GM12801 (cell line): ENCODE data around the gene TERT.

Experiments used
- CTCF ChIP-seq: IDR thresholded peaks from one replicate; pipeline ENCODE4 v1.5.1; 2011; ENCODE audit warnings: control low read depth; ENCODE audit not compliant: insufficient read length; ENCODE audit errors: extremely low read depth

TERT gene

GRCh38 chr5:1302258-1302657 is 7.4 kb upstream of the TERT start:
- TF ChIP-seq CTCF, result no peak

GRCh38 chr5:1300581-1301083 is 5.8 kb upstream of the TERT start:
- no peak for TF ChIP-seq CTCF

- no peak for TF ChIP-seq CTCF
Measured at GRCh38 chr5:1299961-1300360, 5.1 kb upstream of the TERT start.

GRCh38 chr5:1299511-1299850 is 4.6 kb upstream of the TERT start:
- no peak for TF ChIP-seq CTCF

- no peak for TF ChIP-seq CTCF
Measured at GRCh38 chr5:1298723-1299510, 4.0 kb upstream of the TERT start.

- TF ChIP-seq CTCF, result no peak
Measured at GRCh38 chr5:1298067-1298551, 3.2 kb upstream of the TERT start.

GRCh38 chr5:1297243-1297642 is 2.4 kb upstream of the TERT start:
- TF ChIP-seq CTCF, result no peak
